Measurements from ENCODE around the gene CPA1.

DNA sequence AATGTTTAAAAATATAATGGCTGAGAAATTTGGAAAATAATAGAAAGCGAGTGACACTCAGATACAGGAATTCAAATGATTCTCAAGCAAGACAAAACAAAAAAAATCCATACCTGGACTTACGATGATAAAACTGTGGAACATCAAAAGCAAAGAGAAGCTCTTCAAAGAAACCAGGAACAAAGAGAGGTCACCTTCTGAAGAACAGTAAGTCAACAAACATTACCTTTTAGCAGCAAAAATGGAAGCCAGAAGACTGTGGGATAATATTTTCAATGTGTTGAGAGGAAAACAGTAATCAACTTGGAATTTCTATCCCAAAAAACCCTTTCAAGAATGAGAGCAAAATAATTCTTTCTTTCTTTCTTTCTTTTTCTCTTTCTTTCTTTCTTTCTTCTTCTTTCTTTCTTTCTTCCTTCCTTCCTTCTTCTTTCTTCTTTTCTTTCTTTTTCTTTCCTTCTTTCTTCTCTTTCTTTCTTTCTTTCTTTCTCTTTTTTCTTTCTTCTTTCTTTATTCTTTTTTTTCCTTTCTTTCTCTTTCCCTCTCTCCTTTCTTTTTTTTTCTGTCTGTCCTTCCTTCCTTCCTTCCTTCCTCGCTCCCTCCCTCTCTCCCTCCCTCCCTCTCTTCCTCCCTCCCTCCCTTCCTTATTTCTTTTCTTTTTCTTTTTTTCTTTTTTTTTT, 37.5 kb upstream of the CPA1 start:
- TF ChIP-seq CTCF (IDR thresholded peaks at IDR 0.05; ENCODE audit: low read length) (no peak), EZH2 (IDR thresholded peaks at IDR 0.05; ENCODE audit: borderline replicate concordance, low read length) (no peak)
